C4-2B (cell line): ENCODE data around the gene SEMA3F.

Experiments used
- H3K27ac ChIP-seq: fragments of 450-650 bp; 2 replicates; pipeline ENCODE4 v1.5.1; 2017
- ZFX ChIP-seq: fragments of 450-650 bp; IDR thresholded peaks from 2 replicates; pipeline ENCODE4 v1.6.1; 2017
- TF ChIP-seq, protein P1 (sequence below): fragments of 450-650 bp; conservative IDR thresholded peaks from 2 replicates; pipeline ENCODE4 v1.5.1; 2017; ENCODE audit warnings: mild to moderate bottlenecking

The SEMA3F gene

DNA sequence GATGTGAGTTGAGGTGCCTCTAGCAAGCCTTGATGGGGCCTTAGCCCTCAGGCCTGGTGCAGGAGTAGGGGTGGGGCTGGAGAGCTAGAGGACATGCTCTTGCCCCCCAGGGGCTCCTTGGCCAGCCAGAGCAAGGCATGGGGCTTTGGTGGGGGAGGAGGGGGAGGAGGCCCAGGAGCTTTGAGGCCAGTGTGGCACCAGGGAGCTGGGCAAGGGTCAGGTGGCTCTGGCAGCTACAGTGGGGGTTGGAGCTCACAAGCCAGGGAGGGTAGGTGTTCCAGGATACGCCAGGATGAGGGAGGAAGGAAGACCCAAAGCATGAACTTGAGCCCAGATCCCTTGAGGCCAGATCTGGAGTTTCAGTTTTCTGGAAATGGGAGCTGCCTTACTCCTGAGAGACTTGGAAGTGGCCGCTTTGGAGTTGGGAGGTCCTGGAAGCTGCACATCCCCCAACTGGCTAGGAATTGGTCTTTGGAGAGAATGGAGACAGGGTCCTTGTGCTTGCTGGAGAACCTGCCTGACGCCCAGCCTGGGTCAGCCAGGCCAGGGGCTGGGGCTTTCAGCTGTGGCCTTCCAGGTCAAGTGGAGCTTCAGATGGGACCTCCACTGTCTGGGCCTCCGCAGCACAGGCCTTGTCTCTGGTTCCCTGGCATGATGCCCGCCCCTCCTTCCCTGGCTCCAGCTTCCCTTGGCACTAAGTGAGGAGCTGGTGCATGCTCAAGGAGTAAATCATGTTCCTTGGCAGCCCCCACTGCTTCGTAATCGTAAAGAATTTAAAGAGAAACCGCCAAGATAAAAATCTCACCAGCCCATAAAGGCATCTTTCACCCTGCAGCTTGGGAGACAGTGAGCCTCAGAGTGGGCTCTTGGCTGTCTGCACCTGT is 8.7 kb downstream of the SEMA3F start:
- H3K27ac ChIP-seq = peak overlapping the region; percentile 83
- TF ChIP-seq, protein P1, sequence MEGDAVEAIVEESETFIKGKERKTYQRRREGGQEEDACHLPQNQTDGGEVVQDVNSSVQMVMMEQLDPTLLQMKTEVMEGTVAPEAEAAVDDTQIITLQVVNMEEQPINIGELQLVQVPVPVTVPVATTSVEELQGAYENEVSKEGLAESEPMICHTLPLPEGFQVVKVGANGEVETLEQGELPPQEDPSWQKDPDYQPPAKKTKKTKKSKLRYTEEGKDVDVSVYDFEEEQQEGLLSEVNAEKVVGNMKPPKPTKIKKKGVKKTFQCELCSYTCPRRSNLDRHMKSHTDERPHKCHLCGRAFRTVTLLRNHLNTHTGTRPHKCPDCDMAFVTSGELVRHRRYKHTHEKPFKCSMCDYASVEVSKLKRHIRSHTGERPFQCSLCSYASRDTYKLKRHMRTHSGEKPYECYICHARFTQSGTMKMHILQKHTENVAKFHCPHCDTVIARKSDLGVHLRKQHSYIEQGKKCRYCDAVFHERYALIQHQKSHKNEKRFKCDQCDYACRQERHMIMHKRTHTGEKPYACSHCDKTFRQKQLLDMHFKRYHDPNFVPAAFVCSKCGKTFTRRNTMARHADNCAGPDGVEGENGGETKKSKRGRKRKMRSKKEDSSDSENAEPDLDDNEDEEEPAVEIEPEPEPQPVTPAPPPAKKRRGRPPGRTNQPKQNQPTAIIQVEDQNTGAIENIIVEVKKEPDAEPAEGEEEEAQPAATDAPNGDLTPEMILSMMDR = no peak
- TF ChIP-seq ZFX = no peak; the same call in 1 of the 2 replicates

DNA sequence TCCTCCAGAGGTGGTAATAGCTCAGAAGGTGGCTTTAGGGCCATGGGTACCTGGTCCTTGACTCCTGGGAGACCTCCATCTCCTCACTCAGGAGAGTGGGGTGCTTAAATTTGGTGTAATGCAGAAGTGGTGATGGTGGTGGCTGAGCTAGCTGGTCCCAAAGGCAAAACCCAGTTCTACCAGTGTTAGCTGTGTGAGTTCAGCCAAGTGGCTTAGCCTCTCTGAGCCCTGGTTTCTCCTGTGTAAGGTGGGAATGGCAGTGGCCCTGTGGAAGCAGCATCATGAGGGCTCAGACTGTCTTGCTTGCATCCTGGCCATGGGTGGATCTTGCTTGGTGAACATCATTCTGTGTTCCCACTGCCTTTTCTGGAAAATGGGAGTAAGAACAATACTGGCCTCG is 9.4 kb downstream of the SEMA3F start:
- H3K27ac ChIP-seq = peak overlapping the region; percentile 83
- TF ChIP-seq, protein P1 = no peak
- TF ChIP-seq ZFX = no peak

DNA sequence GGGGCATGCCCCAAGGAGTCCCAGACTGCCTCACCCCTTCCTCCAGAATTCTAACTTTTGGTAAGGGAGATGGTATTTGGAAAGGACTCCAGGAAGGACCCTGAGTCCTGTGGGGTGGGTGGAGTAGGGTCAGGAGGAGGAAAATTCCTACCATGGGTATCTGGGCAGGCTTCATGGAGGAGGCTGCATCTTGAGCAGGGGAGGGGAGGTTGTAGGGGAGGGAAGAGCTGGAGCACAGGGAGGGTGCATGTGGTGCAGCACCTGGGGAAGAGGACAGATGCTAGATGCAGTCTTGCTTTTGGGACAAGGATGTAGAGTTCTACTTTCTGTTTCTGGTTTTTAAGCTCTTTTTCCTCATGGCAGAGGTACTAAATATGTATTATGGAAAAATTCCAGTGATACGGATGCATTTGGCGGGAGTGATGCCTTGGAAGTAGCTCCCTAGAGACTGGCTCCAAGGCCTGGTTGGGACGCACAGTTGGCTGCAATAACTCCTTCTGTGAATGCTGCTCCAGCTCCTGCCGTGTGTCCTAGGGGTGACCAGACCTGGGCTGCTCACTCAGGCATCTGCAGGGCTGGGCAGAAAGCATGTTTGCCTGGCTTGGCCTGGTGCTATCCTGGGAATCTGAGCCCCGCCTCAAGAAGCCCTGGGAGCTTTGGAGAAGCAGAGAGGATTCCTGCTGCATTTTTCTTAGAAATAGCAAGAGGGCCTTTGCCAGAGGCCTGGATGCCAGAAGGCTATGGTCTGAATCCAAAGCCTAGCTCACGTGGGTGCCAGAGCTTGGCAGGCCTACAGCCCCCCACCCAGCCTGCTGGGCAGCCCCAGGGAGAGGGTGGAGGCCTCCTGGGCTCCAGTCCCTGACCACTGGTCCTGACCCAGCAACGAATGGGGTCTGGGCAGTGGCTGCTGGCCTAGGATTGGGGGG is 10.1 kb downstream of the SEMA3F start:
- TF ChIP-seq, protein P1 = no peak
- TF ChIP-seq ZFX = no peak
- peak overlapping the region; percentile 83 for H3K27ac ChIP-seq

DNA sequence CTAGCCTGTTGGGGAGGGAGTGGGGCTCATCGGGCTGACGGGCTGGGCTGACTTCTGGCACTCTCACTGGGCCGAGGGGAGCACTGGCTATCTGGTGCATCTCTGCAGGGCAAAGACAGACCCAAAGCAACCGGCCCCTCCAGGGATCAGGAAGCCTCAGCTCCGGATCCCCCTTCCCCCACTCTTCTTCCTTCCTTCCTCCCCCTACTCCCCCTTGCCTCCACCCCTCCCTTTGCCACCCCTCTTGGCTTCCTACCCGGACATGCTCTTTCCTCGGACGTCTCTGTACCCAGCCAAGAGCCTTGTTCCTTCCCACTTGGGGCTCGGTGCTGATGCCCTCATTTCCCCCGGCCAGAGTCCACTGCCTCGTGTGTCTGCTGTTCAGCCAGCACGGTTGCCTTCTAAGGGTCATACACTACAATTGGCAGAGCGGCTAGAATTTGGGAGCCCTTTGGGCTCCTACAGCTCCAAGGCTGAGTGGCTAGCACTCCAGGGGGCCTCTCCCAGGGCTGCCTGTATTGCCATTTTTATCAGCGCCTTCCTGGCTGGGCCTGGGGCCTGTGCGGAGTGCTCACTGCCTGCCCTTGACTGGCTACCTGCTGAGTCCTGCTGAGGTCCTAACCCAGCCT is 10.9 kb downstream of the SEMA3F start:
- H3K27ac ChIP-seq = peak overlapping the region; percentile 83
- TF ChIP-seq, protein P1 = no peak
- no peak for TF ChIP-seq ZFX

DNA sequence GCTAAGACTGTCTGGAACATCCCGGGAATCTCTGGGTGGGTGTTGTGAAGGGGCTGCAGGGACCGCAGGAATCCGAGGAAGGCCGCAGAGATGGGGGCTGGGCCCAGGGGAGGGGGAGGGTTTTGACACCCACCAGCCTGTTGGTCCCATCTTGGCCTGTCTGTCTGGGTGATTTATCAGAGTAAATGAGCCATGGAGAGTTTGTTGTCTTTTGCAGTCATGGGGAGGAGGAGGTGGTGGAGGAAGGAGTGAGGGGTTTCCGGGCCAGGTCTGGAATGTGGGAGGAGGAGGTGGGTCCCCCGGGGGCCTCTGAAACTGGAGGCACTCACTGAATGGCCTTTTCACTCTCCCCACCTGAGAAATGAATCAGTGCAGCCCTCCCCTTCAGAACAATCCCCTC is 11.5 kb downstream of the SEMA3F start:
- peak overlapping the region; percentile 83 for H3K27ac ChIP-seq
- TF ChIP-seq, protein P1 = no peak
- no peak for TF ChIP-seq ZFX

DNA sequence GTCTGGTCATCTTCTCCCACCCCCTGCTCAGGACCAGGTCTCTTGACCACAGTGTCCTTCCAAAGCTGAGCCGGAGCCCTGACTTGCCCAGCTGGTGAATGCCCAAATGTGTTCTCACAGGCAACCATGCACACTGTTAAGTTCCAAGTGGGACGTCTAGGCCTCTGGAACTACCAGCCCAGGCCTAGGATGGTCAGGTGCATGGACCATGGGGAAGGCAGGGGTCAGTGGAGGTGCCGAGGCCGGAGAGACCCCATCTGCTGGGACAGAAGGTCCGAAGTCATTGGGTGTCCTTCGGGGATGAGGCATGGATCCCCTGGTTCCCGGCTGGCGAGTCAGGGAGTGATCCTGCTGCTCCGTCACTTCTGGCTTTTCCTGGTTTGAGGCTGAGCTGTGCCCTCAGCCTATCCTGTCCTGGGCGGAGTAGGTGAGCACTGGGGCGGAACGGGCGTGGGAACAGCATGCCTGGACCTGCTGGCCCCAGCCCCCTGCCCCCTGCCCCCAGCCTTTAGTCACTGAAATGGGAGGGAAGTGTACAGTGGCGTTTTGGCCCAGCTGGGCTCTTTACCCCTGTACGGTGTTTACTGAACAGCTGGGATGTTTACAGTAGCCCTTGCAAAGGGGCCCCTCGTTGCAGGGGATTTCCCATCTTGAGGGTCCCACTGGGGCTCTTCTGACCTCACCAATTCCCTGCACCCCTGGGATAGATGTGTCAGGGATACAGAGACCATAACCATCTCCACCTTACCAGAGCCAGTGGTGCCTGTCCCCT is 12.1 kb downstream of the SEMA3F start:
- peak overlapping the region; percentile 83 for H3K27ac ChIP-seq
- TF ChIP-seq, protein P1 = no peak
- TF ChIP-seq ZFX = no peak
